Mononuclear cell (primary cell): Measurements from ENCODE around the gene C1orf116. TPM values are rescaled to one million over a fixed set of nuclear protein-coding genes. Genes with fewer than 3 reads are reported as not detected.

ENCODE experiments used
- H3K27me3 ChIP-seq: 2 replicates; pipeline ENCODE4 v1.6.0; 2011; ENCODE audit warnings: low read length, control low read depth; ENCODE audit not compliant: insufficient read depth
- H3K4me1 ChIP-seq: 2 replicates; pipeline ENCODE4 v1.5.1; 2011; ENCODE audit warnings: mild to moderate bottlenecking, low read length, control low read depth; ENCODE audit not compliant: insufficient read depth
- H3K4me3 ChIP-seq: 2 replicates; pipeline ENCODE4 v1.5.1; 2011; ENCODE audit warnings: mild to moderate bottlenecking, low read length, moderate library complexity
- H3K9me3 ChIP-seq: 2 replicates; pipeline ENCODE4 v1.5.1; 2011; ENCODE audit warnings: low read depth, mild to moderate bottlenecking, control low read depth, low read length
- total RNA-seq: library from RNA; depleted of rRNA; stranded (reverse); fragments of >200 nt; gene quantifications from one replicate; pipeline ENCODE4 v1.2.3, GENCODE V29; 2012

The C1orf116 gene
- total RNA-seq, 1 donor, result 0.63 TPM

GRCh38 chr1:207021139-207021861 is 11.3 kb downstream of the C1orf116 start:
- H3K9me3 ChIP-seq, result no peaks in the 10 kb centered on the region
- H3K4me3 ChIP-seq, result no peak overlapping the region
- H3K27me3 ChIP-seq, result no peaks in the 10 kb centered on the region
- no peaks in the 10 kb centered on the region for H3K4me1 ChIP-seq

DNA sequence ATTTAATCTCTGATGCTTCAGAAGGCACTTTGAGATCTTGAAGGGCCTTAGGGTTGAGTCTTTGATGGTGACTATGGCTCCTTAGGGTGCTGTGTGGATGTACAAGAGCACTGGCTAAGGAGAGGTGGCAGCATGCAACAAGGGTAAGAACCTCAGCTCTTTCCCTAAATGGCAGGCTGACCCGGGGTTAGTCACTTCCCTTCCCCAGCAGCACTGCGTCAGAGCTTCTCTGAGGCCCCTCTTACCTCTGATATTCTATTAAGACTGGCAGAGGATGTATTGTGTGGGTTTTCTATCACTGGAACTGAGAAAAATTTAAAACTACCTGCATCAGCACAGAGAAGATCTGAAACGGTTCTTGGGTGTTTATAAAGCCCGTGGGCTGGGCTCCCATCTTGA is 11.8 kb downstream of the C1orf116 start:
- no peaks in the 10 kb centered on the region for H3K9me3 ChIP-seq
- H3K4me3 ChIP-seq, result no peak overlapping the region
- no peaks in the 10 kb centered on the region for H3K4me1 ChIP-seq
- no peaks in the 10 kb centered on the region for H3K27me3 ChIP-seq

DNA sequence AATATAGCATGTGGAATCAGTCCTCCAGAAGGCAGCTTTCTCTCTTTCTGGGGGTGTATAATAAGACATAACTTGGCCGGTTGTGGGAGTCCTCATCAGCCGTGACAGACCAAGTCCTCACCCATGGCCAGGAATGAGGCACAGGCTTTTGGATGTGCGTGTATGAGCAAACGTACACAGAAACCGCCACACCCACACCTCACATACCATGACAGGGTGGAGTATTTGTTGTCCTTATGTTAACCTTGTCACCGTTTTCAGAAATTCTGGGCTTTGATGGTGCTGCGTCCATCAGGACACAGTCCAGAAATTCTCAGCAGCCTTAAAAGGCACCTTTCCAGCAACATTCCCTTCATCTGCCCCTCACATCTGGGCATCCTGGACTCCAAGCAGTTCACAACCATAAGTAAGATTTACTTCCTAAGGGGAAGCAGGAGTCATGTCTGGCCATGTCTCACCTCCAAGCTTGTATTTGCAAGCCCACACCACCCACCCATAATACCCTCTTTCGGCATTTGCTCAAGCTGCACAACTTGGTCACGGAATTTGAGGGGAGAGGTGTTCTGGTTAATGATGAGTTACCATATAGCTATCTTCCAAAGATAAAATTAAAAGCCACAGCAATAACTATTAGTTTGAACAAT is 12.4 kb downstream of the C1orf116 start:
- no peaks in the 10 kb centered on the region for H3K9me3 ChIP-seq
- no peaks in the 10 kb centered on the region for H3K27me3 ChIP-seq
- H3K4me3 ChIP-seq, result no peak overlapping the region
- H3K4me1 ChIP-seq, result no peaks in the 10 kb centered on the region

- no peaks in the 10 kb centered on the region for H3K9me3 ChIP-seq
- no peak overlapping the region for H3K4me3 ChIP-seq
- no peaks in the 10 kb centered on the region for H3K4me1 ChIP-seq
- no peaks in the 10 kb centered on the region for H3K27me3 ChIP-seq
Observed at GRCh38 chr1:207019661-207020060, 12.9 kb downstream of the C1orf116 start.

DNA sequence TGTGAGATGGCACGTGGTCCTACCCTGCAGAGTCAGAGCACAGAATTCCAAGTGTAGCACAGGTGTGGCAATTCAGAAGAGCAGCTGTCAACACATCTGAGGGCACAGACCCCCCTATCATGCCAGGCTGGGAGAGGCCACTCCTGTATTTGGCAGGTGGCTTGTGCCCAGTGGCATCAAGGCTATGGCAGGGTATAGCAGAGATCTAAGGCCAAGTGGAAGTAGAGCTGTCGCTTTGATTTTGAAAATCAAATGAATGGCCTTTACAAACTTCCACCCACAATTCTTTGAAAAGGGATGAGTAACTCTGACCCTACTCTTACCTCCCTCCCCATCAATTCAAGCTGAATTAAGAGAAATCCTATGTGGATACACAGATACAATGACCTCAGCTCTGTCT is 13.4 kb downstream of the C1orf116 start:
- H3K4me3 ChIP-seq, result no peak overlapping the region
- H3K27me3 ChIP-seq, result no peaks in the 10 kb centered on the region
- H3K4me1 ChIP-seq, result no peaks in the 10 kb centered on the region
- no peaks in the 10 kb centered on the region for H3K9me3 ChIP-seq

DNA sequence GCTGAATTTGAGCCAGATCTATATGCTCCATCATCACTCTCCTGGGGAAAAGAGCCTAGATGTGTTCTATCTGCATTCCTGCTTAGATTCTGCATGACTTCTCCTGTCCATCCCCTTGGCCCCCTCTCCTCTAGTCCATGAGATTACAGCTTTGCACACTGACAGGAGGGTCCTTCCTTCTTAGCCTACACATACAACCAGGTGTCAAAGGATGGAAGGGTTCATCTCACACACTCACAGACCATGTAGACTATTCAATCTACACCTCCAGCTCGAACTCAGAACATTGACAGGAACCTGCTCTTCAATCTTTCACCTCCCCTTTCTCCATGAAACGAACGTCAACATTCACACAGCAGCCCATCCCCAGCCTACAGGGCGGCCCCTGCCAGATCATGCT is 13.8 kb downstream of the C1orf116 start:
- no peaks in the 10 kb centered on the region for H3K27me3 ChIP-seq
- no peaks in the 10 kb centered on the region for H3K4me1 ChIP-seq
- H3K9me3 ChIP-seq, result no peaks in the 10 kb centered on the region
- no peak overlapping the region for H3K4me3 ChIP-seq

DNA sequence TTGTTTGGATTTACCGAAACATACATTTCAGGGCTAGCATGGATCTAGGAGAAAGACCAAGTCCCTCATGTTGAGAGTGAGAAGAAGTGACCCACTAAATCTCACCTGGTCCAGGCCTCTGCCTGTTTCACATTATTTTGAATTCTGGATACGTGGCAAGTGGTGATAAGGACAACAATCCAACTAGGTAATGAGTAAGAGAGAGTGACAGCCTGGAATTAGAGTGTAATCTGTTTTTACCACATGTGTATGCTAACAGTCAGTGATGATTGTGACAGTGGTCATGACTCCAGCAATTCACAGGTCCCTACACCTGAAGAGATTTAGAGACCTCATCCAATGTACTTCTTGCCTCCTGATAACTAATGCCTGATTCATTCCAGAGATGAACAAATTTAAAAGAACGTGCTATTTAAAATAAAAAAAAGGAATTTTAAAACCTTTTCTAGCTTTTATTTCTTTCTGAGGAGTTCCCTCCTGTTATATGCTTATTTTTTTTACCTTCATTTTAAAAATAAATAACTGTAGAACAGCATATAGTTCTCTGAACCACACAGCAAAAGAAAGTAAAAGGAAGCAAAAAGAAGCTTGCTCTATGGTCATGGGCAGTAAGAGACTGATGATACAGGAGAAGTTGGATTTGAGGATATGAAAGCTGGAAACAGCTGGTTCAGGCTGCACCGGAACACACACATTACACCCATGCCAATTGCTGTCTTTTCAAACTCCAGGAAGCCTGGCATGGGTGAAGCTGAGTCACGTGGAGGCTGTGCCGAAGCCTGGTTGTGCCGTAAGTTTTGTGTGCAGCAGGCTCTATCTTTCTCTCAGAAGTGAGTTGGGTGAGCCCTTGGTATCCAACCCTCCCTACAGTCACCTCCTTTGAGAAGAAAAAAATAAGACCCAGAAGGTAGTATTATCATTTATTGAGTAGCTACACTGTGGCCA is 14.7 kb downstream of the C1orf116 start:
- Histone ChIP-seq H3K4me1 (no peaks in the 10 kb centered on the region), H3K27me3 (no peaks in the 10 kb centered on the region), H3K9me3 (no peaks in the 10 kb centered on the region), H3K4me3 (no peak overlapping the region)

- H3K4me1 ChIP-seq, result no peaks in the 10 kb centered on the region
- H3K27me3 ChIP-seq, result no peaks in the 10 kb centered on the region
Observed at GRCh38 chr1:207015791-207016190, 16.8 kb downstream of the C1orf116 start.

DNA sequence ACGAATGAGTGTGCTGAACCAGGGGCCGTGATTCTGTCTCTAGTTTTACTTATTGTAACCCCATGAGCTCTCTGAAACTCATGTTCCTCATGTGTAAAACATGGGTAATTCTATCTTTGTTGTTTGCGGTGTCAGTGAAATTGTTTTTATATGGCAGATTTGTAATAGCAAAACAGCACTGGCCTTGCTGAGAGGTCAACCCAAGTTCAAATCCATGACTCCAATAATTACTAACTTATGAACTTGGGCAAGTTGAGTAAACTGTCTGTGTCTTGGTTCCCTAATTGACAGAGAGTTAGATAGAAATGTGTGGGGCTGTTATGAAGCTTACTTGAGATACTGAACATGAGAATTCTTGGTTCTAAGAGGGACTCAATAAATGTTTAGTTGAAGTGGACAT is 17.8 kb downstream of the C1orf116 start:
- H3K9me3 ChIP-seq, result no peaks in the 10 kb centered on the region

More at GRCh38 chr1:207015791-207016190, 16.8 kb downstream of the C1orf116 start:
- no peak overlapping the region for H3K4me3 ChIP-seq
- no peaks in the 10 kb centered on the region for H3K9me3 ChIP-seq

GRCh38 chr1:207013321-207014085 is 19.1 kb downstream of the C1orf116 start:
- Histone ChIP-seq H3K9me3 (no peaks in the 10 kb centered on the region), H3K27me3 (no peaks in the 10 kb centered on the region), H3K4me1 (no peaks in the 10 kb centered on the region), H3K4me3 (no peak overlapping the region)

More for the DNA sequence above, 17.8 kb downstream of the C1orf116 start:
- Histone ChIP-seq H3K27me3 (no peaks in the 10 kb centered on the region), H3K4me3 (no peak overlapping the region), H3K4me1 (no peaks in the 10 kb centered on the region)

GRCh38 chr1:207010726-207011125 is 21.8 kb downstream of the C1orf116 start:
- Histone ChIP-seq H3K4me3 (no peak overlapping the region), H3K27me3 (no peaks in the 10 kb centered on the region), H3K9me3 (no peaks in the 10 kb centered on the region), H3K4me1 (no peaks in the 10 kb centered on the region)

DNA sequence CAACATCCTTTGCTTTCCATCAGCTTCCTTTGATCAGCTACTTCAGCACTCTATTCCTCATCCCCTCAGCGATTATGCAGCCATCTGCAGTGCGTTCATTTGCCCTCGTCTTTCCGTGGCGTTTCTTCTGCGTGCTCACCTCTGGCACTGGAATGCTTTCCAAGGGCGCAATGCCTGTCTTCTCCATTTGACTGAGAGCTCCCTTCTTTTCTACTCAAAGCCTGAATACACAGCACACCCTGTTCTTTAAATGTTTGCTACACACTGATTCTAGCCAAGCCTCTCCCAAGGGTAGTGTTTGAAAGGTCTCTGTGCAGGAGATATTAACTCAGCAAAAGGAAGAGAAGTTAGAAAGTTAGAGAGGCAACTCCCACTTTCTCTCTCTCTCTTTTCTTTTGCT is 22.6 kb downstream of the C1orf116 start:
- no peak overlapping the region for H3K4me3 ChIP-seq
- H3K27me3 ChIP-seq, result no peaks in the 10 kb centered on the region
- H3K9me3 ChIP-seq, result no peaks in the 10 kb centered on the region
- no peaks in the 10 kb centered on the region for H3K4me1 ChIP-seq

DNA sequence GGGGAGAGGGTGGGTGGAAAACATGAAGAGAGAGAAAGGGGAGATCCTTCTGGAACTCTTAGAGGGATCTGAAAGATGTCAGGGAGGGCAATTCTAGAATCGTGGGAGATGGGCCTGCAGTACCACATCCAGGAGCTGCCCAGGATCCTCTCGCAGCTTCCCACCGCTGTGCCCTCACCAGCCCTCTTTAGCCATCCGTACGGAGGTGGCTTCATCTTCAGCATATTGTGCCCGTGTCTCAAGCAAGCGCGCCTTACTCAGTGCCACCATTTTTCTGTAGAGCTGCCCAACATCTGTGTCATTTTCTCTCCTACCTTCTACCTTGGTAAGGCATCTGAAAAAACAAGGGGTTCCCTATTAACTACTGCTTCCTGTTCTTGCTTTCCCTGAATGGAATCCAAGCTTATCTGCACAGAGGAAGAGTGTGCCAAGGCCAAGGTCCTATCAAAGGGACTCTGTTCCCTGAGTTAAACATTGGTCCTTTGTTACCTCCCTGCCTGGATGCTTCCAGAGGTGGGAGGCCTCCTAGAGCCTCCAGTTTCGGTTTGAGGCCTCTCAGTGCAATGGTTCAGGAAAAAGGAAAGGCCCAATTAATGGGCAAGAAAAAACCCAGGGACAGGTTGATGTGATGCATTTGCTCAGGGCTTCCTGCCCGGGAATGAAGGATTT is 23.2 kb downstream of the C1orf116 start:
- no peaks in the 10 kb centered on the region for H3K9me3 ChIP-seq
- no peaks in the 10 kb centered on the region for H3K27me3 ChIP-seq
- H3K4me1 ChIP-seq, result no peaks in the 10 kb centered on the region
- H3K4me3 ChIP-seq, result no peak overlapping the region

DNA sequence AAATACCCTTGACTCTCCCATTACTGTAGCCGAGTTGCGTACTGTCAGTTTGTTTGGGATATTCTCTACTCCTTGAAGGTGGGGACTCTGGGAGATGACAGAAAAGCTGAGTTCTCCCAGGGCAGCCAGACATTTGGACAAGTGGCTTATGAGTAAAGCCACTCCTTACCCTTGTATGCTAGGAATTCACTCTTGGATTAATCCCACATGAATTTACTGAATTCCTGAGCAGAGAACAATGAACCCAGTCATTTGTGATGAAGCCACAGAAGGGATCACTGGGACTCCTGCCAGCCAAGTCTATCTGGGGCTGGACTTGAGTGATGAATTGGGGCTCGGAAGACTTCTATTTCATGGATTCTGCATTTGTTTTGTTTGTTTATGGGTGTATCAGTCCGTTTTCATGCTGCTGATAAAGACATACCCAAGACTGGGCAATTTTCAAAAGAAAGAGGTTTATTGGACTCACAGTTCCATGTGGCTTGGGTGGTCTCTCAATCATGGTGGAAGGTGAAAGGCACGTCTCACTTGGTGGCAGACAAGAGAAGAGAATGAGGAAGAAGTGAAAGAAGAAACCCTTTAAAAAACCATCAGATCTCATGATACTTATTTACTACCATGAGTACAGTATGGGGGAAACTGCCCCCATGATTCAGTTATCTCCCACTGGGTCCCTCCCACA is 25.1 kb downstream of the C1orf116 start:
- Histone ChIP-seq H3K4me1 (no peaks in the 10 kb centered on the region), H3K9me3 (no peaks in the 10 kb centered on the region), H3K27me3 (no peaks in the 10 kb centered on the region), H3K4me3 (no peak overlapping the region)
